NK-92 treated with Interleukin-12 subunit alpha and Interleukin-12 subunit beta, amount 100 ng/mL, for 24 hours (cell line): ENCODE results near the gene TSPAN8.
"Not testable (repeated sequence)": the region's sequence is repeated elsewhere in the genome, so short reads cannot be mapped to it uniquely, and the experiment has no call there.

Source experiments
- DNase-seq: peaks from one replicate; lab custom pipeline; 2025; lab: John Stamatoyannopoulos, UW

The TSPAN8 gene

GRCh38 chr12:71125949-71126348, 31.9 kb downstream of the TSPAN8 start:
- no peak for DNase-seq

GRCh38 chr12:71125515-71125914, 32.3 kb downstream of the TSPAN8 start:
- no peak for DNase-seq

GRCh38 chr12:71124835-71125460, 32.9 kb downstream of the TSPAN8 start:
- no peak for DNase-seq

GRCh38 chr12:71113148-71113547, 44.7 kb downstream of the TSPAN8 start:
- not testable (repeated sequence) for DNase-seq

GRCh38 chr12:71109834-71110233, 48.0 kb downstream of the TSPAN8 start:
- DNase-seq: no peak

- DNase-seq: no peak
Measured at GRCh38 chr12:71108355-71108754, 49.4 kb downstream of the TSPAN8 start.

- no peak for DNase-seq
Measured at GRCh38 chr12:71107936-71108335, 49.9 kb downstream of the TSPAN8 start.

GRCh38 chr12:71105956-71106355, 51.8 kb downstream of the TSPAN8 start:
- DNase-seq: no peak

GRCh38 chr12:71092290-71092689, 65.5 kb downstream of the TSPAN8 start:
- DNase-seq: no peak

GRCh38 chr12:71090971-71091370, 66.8 kb downstream of the TSPAN8 start:
- DNase-seq: no peak

- DNase-seq: no peak
Measured at GRCh38 chr12:71085575-71085974, 72.2 kb downstream of the TSPAN8 start.

GRCh38 chr12:71075743-71076142, 82.1 kb downstream of the TSPAN8 start:
- DNase-seq: no peak
